Activated CD8-positive, alpha-beta memory T cell treated with anti-CD3 and anti-CD28 coated beads, Interleukin-2, amount 50 U/mL, for 1 hour (primary cell): ENCODE measurements around the gene PSMA2.

Experiments
- DNase-seq: peaks from one replicate; pipeline ENCODE4 v3.0.0-alpha.2; 2020; ENCODE audit errors: extremely low read depth

The PSMA2 gene

DNA sequence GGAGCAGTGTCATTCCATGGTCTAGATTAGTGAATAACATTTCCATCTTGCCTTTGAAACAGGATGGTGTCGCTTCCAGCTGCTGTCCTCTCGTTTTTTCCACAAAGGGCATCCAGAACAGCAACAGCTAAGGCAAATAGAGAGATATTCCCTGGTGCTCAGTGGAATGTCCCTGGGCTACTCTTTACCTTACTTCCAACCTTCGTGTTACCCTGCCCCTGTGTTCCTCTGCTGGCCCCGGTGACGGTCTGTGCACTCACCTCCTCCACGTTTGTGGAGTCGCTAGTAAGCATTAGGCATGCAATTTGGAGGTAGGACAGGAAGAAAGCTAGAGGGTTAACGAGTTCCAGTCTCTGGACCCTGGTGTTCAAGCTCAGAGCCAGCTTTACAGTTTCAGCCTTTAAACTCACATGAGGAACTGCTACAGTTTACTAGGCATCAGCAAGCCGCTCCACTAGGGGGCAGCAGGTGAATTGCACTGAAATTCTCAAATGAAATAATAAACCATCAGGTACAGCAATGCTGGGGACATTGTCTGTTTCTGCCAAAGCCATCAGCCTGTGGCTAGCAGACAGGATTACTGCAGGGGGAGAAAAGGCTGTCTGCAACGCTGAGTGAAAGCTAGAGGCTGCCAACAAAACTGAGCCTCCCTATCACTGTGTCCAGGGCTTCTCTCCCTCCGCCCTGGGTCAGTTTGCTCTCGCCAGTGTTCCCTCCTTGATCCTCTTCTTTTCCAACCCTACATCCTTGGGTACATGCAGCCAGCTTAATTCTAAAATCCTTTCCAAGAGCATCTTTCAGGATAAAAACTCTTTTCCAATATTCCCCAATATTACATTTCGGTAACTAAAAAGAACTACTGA is 9.2 kb upstream of the PSMA2 start:
- peak; percentile 46 for DNase-seq

DNA sequence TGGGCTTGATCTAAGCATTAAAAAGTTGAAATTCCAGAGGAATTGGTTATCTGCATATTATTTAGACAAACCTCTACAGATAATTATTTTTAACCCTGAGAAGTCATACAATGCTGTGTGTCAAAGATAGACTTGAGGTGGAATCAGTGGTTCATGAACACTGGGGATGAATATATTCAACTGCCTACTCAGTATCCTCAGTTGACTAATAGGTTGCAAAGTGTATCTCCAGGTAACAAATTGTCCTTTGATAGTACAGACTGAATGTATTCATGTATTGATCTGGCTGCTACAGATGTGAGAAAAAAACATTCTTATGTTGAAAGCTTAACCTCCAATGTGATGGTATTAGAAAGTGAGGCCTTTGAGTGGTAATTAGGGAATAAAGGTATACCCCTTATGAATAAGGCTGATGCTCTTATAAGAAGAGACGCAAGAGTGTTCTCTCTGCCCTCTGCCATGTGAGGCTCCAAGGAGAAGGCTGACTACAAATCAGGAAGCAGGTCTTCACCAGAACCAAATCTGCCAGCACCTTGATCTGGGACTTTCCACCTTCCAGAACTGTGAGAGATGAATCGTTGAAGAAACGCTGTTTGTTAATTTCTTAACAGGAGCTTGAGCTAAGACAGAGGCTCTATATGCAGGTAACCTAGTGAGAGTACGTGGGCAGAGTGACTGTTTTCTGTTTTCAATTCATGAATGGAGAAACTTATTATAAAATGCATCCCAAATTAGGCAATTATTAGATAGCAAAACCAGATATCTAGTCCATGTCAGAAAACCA is 7.7 kb upstream of the PSMA2 start:
- no peak for DNase-seq

DNA sequence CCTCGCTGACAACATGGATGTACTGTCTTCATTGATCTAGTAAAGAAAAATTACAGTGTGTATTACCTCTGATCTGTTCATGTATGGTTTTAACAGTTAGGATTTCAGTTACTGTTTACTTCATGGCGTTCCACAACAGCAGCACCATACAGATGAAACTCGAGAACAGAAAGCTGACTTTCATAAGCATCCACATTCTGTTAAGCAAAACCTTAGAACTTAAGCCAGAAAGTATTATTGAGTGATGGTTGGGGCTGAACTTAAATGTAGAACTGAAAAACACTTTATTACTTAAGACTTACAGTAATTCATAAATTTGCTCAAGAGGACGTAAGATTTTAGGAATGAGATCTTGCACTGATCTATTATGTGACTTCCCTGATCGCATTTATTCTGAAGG is 3.9 kb upstream of the PSMA2 start:
- no peak for DNase-seq

- DNase-seq: no peak
Observed at GRCh38 chr7:42934291-42934690, 2.3 kb upstream of the PSMA2 start.

DNA sequence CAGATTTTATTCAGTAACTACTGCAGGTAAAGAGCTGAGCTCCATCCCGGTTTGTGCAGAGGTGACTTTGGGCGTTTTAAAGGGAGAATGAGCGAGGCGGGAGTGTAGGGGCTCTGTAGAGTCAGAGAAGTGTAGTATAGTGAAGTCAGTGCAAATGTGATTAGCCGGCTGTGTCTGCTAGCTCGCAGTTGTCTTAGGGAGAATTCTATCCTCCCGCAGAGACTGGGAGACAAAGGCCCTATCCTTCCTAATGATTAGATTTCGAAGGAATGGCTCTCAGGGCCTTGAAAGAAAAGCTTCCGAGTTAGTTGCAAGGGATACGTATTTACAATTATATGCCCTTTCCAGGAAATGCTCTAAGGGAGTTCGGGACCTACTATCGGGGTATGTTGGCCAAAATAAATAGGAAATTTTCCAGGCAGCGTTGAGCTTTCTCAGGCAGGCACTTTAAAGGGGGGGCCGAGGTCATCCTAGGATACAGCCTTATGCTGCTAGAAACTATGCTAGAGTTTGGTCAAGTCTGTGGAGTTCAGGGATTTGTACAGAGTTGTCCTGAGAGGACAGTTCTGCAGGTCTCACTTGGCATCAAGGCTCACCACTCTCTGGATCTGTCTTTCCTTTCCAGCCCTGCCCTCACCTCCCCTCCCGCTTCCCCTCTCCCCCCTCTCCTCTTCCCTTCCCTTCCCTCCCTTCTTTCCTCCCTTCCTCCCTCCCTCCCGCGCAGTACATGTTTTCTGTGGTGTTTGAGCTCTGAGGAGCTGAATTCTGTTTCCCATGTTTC is 1.0 kb upstream of the PSMA2 start:
- no peak for DNase-seq

GRCh38 chr7:42931447-42931833 is 534 bp downstream of the PSMA2 start:
- no peak for DNase-seq

DNA sequence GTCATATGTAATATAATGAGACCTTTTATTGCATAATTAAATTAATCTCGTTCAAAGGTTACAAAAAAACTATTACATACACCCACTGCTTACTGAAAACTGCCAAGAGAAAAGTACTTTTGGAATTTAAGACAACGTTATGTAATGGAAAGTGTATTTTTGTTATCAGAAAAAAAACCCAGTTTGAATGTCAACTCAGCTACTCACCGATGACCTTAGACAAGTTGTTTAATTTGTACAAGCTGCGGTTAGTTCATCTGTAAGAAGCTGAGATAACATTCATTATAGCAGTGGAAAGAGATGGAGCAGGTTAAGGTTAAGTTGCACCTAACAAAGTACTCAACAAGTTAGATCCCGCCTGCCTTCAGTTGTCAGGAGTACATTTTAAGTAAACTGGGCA is 1.1 kb downstream of the PSMA2 start:
- DNase-seq: no peak

GRCh38 chr7:42929449-42929848 is 2.5 kb downstream of the PSMA2 start:
- DNase-seq: no peak

- no peak for DNase-seq
Observed at GRCh38 chr7:42928754-42929153, 3.2 kb downstream of the PSMA2 start.

- no peak for DNase-seq
Observed at GRCh38 chr7:42926204-42926603, 5.8 kb downstream of the PSMA2 start.

DNA sequence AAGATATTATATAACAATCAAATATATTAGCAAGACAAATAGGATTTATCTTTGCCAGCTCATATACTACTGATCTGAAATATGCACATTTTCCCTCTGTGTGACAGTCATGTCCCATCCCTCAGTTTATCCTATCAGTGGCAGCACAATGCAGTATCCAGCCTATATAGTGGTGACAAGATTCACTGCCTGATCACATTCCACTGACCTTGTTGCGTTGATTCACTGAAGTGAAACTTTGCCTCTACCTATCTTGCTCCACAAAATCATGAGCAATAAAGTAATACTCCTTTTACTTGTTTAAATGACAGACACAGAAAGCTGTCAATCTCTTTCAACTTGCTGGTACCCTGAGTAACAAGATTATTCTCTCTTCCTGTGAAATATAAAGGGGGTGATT is 6.3 kb downstream of the PSMA2 start:
- DNase-seq: no peak

DNA sequence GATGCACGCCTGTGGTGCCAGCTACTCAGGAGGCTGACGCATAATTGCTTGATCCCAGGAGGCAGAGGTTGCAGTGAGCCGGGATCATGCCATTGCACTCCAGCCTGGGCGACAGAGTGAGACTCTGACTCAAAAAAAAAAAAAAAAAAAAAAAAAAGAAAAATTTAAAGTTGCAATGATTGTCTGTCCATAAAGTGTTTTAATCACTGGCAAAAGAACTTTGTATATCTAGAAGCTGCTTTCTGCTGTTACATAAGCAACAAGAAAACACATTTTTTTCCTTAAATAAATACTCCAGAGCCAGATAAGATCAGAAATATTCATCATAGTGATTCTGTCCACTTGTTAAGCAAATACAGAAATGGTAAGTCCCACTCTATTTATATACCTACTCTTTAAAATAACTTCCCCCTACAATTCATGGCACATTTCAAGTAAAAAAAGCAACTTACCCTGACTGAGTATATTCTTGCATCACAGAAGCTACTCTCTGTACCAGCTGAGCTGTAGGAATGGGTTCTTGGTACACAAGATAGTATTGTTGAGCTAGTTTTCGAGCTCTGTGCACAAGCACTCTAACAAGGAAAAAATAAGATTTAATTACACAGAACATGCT is 7.6 kb downstream of the PSMA2 start:
- no peak for DNase-seq

DNA sequence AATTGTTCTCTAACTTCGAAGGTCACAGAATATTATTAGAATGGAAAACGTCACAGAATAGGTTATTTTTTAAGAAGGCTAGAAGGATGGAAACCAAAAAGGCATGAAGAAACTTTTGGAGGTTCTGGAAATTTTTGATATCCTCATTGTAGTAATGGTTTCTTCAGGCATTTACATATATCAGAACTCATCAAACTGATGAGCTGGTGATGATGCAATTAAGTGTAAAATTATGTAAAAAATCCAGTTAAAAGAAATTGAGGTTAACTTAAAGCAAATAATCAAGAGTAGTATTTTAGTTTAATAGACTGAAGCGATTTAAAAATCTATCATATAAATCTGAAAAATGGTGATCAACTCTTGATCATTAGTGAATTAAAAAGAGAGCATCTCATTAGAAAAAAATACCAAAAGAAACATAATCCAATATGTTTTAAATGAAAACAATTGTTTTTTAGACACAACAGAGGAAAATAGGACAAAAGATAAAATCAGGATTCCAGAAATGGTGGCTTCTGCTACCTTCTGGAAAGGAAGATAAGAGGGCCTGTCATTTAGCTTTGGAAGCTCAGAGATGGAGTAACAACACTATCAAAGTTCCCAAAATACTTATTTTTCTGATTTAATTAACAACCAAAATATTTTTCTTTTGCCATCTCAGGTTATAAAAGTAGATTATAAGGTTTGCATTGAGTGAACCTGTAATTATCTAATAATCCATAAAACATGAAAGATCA is 9.8 kb downstream of the PSMA2 start:
- DNase-seq: no peak

- DNase-seq: no peak
Observed at GRCh38 chr7:42915356-42915755, 16.6 kb downstream of the PSMA2 start.

GRCh38 chr7:42914421-42915045 is 17.4 kb downstream of the PSMA2 start:
- DNase-seq: no peak

- no peak for DNase-seq
Observed at GRCh38 chr7:42914009-42914408, 18.0 kb downstream of the PSMA2 start.

DNA sequence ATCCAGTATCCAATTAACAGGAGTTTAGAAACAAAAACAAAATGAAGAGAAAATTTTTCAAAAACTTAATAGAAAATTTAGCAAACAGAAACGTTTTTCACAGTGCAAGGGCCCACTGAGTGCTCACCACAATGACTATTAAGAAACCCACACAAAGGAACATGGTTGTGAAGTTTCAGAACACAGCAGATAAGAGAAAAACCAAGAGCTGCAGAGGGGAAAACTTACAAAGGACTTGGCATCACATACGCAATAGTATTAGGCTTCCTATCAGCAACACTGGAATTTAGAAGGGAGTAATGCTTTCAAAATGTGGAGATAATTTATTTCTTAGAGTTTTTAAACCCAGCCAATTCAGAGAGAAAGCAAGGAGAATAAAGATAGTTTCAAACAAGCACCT is 18.4 kb downstream of the PSMA2 start:
- no peak for DNase-seq

GRCh38 chr7:42911454-42912447 is 20.2 kb downstream of the PSMA2 start, which contains the start of gene C7orf25:
C7orf25 (minus strand) TSS chr7:42912070; CDS start chr7:42910900, 1,170 bp downstream.
- DNase-seq: peak; percentile 84

DNA sequence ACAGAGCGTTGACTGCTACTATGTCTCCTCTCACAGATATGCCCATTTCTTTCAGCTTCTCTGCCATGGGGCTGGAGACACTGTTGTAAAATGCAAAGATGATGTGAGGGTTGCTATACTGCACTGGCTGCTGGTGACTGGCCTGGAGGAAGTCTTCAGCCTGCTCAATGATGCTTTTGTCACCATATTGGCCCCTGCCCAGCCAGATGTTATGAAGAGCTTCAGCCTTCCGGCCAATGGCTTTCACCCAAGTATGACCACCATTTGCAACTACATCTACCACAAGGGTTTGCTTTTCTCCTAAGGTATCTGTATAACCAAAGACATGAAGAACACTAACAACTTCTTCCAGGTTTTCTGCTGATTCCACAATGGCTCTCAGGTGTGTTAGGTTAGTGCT is 21.7 kb downstream of the PSMA2 start:
- no peak for DNase-seq
